Neural crest cell (in vitro differentiated cells): Measurements from ENCODE around the gene HNRNPF. TPM values are rescaled to one million over a fixed set of nuclear protein-coding genes. Genes with fewer than 3 reads are reported as not detected.

Source experiments
- DNase-seq: peaks from one replicate; pipeline ENCODE4 v3.0.0; 2021; ENCODE audit warnings: low read depth, mixed read lengths, low spot score
- H3K27ac Mint-ChIP-seq: one replicate; pipeline ENCODE4 v1.8.0; 2021; ENCODE audit warnings: mild to moderate bottlenecking, mixed read lengths; ENCODE audit not compliant: unreplicated experiment
- H3K27me3 Mint-ChIP-seq: 2 replicates; pipeline ENCODE4 v1.8.0; 2021; ENCODE audit warnings: low read depth, mild to moderate bottlenecking, mixed read lengths
- H3K36me3 Mint-ChIP-seq: 2 replicates; pipeline ENCODE4 v1.8.0; 2021; ENCODE audit warnings: low read depth, mild to moderate bottlenecking, mixed read lengths
- H3K4me1 Mint-ChIP-seq: 2 replicates; pipeline ENCODE4 v1.8.0; 2021; ENCODE audit warnings: mixed read lengths
- H3K4me3 Mint-ChIP-seq: one replicate; pipeline ENCODE4 v1.8.0; 2021; ENCODE audit warnings: mild to moderate bottlenecking, mixed read lengths
- H3K9me3 Mint-ChIP-seq: 2 replicates; pipeline ENCODE4 v1.8.0; 2021; ENCODE audit warnings: mixed read lengths
- CTCF ChIP-seq: fragments of 200-600 bp; sonication (generic); conservative IDR thresholded peaks from 2 replicates; pipeline ENCODE4 v1.5.0; 2021; ENCODE audit warnings: antibody characterized with exemption, mild to moderate bottlenecking
- total RNA-seq: library from RNA; stranded (reverse); gene quantifications from 2 replicates; pipeline ENCODE4 v1.2.1, GENCODE V29; 2021

Gene HNRNPF
- total RNA-seq, 1 donor from 2014 or later, result 284 TPM

- Mint-ChIP-seq H3K36me3 (peaks cover 7% of the 10 kb centered on the region), H3K4me3 (peak overlapping the region; percentile 96), H3K27me3 (peaks cover 3% of the 10 kb centered on the region), H3K4me1 (peaks cover 76% of the 10 kb centered on the region), H3K27ac (no peak overlapping the region), H3K9me3 (no peaks in the 10 kb centered on the region)
- TF ChIP-seq CTCF, result no peak
- DNase-seq, result no peak
Observed at GRCh38 chr10:43399320-43400310, 9.4 kb downstream of the HNRNPF start.

- H3K4me1 Mint-ChIP-seq, result peaks cover 71% of the 10 kb centered on the region
- H3K36me3 Mint-ChIP-seq, result peaks cover 7% of the 10 kb centered on the region
- H3K4me3 Mint-ChIP-seq, result peak overlapping the region; percentile 96
- TF ChIP-seq CTCF, result no peak
- no peak overlapping the region for H3K27ac Mint-ChIP-seq
- no peak for DNase-seq
- peaks cover 3% of the 10 kb centered on the region for H3K27me3 Mint-ChIP-seq
- H3K9me3 Mint-ChIP-seq, result no peaks in the 10 kb centered on the region
Observed at GRCh38 chr10:43398939-43399319, 10.1 kb downstream of the HNRNPF start.

GRCh38 chr10:43396928-43397624, 11.9 kb downstream of the HNRNPF start:
- Mint-ChIP-seq H3K27me3 (peaks cover 3% of the 10 kb centered on the region), H3K27ac (peak overlapping the region; percentile 98), H3K36me3 (peaks cover 18% of the 10 kb centered on the region), H3K4me3 (peak overlapping the region; percentile 96), H3K4me1 (peaks cover 70% of the 10 kb centered on the region), H3K9me3 (no peaks in the 10 kb centered on the region)
- TF ChIP-seq CTCF, result no peak
- peak; percentile 64 for DNase-seq

- peak; percentile 72 for DNase-seq
- TF ChIP-seq CTCF, result no peak
Observed at GRCh38 chr10:43396061-43396927, 12.7 kb downstream of the HNRNPF start.

DNA sequence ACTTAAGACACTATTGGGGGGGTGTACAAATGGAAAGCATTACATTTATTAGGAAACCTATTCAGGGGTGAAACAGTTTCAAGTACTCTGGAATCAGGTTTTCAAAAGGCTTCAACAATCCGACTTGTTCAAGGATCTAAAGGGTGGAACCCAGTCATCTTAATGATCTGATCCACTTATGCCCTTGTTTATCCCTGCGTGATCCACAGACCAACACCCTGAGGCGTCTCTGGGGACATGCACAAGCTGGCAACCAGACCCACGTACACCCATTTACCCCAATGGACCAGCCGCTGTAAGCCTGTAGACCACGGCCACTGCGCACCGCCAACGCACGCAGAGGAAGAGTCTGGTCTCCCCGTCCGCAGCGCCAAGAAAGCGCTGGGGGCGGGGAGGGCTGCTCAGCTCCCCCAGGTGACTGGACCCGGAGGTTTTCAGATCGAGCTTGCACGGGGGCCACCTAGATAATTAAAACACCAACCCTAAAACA, 13.4 kb downstream of the HNRNPF start:
- H3K9me3 Mint-ChIP-seq, result no peaks in the 10 kb centered on the region
- peaks cover 24% of the 10 kb centered on the region for H3K36me3 Mint-ChIP-seq
- TF ChIP-seq CTCF, result no peak
- no peak for DNase-seq
- H3K27ac Mint-ChIP-seq, result peak overlapping the region; percentile 98
- peak overlapping the region; percentile 96 for H3K4me3 Mint-ChIP-seq
- peaks cover 64% of the 10 kb centered on the region for H3K4me1 Mint-ChIP-seq
- peaks cover 3% of the 10 kb centered on the region for H3K27me3 Mint-ChIP-seq

More at GRCh38 chr10:43396061-43396927, 12.7 kb downstream of the HNRNPF start:
- peaks cover 22% of the 10 kb centered on the region for H3K36me3 Mint-ChIP-seq
- peak overlapping the region; percentile 96 for H3K4me3 Mint-ChIP-seq
- H3K27ac Mint-ChIP-seq, result peak overlapping the region; percentile 98
- peaks cover 3% of the 10 kb centered on the region for H3K27me3 Mint-ChIP-seq
- H3K4me1 Mint-ChIP-seq, result peaks cover 66% of the 10 kb centered on the region
- no peaks in the 10 kb centered on the region for H3K9me3 Mint-ChIP-seq
